Measurements from ENCODE around the gene SAMD4B.

SAMD4B gene

GRCh38 chr19:39427707-39428106, 85.5 kb downstream of the SAMD4B start:
- no peak for DNase-seq (ENCODE audit: low spot score)

GRCh38 chr19:39428283-39429112, 86.3 kb downstream of the SAMD4B start:
- DNase-seq (ENCODE audit: low spot score), result no peak

GRCh38 chr19:39430675-39431593, 88.7 kb downstream of the SAMD4B start:
- peak; percentile 95 for DNase-seq (ENCODE audit: low spot score)

- DNase-seq (ENCODE audit: low spot score), result no peak
Observed at GRCh38 chr19:39432677-39433025, 90.4 kb downstream of the SAMD4B start.

GRCh38 chr19:39433480-39434079, 91.4 kb downstream of the SAMD4B start:
- DNase-seq (ENCODE audit: low spot score), result no peak

GRCh38 chr19:39434123-39435076, 92.2 kb downstream of the SAMD4B start:
- DNase-seq (ENCODE audit: low spot score), result no peak

Measured in kidney capillary endothelial cell (primary cell).